GM19351 (cell line): ENCODE measurements around the gene RGS6.

Experiments used
- ATAC-seq: cut with Tn5 transposase; IDR thresholded peaks from one replicate; pipeline ENCODE4 v1.9.1; 2021; ENCODE audit warnings: mild to moderate bottlenecking, moderate library complexity; ENCODE audit not compliant: unreplicated experiment

RGS6 gene

GRCh38 chr14:72142328-72142727, 210.1 kb downstream of the RGS6 start:
- ATAC-seq, result no peak

- ATAC-seq, result no peak
Observed at GRCh38 chr14:72146241-72146640, 214.0 kb downstream of the RGS6 start.

GRCh38 chr14:72154645-72155378, 222.6 kb downstream of the RGS6 start:
- ATAC-seq, result no peak

GRCh38 chr14:72155379-72155993, 223.3 kb downstream of the RGS6 start:
- peak; percentile 64 for ATAC-seq

- ATAC-seq, result no peak
Observed at GRCh38 chr14:72164420-72165228, 232.4 kb downstream of the RGS6 start.

- ATAC-seq, result no peak
Observed at GRCh38 chr14:72165229-72165698, 233.0 kb downstream of the RGS6 start.

DNA sequence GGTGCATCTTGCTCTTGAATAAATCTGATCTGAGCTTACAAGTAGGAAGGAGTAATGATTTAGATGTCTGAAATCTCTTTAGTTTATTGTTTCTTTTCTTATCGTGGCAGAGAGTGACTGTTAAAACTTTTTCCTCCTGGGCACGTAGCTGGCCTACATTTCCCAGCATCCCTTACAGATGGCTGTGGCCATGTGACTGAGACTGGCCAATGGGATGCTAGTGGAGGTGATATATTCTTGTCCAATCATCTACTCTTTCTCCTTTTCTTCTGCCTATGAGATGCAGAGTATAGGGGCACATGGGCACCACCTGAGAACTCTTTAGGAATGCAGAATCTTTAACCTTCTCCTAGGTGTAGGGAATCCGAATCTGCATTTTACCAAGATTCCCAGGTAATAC, 237.3 kb downstream of the RGS6 start:
- ATAC-seq, result no peak

GRCh38 chr14:72172049-72172448, 239.8 kb downstream of the RGS6 start:
- ATAC-seq, result no peak

DNA sequence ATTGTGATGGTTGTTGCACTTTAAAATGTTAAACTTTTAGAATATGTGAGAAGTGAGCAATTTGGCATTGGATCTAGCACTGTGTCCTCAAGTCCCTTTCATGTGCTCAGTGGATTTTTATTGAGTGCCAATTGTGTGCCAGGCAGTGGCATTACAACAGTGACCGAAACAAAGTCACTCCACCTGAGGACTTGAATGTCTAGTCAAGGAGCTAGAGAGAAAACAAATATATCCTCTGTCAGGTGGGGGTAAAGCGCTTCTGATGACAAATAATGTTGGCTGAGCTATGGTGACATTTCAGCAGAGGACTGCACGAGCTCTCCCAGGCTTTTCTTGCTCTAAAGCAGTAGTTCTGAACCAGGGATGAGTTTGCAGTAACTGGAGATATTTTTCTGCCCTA, 240.4 kb downstream of the RGS6 start:
- no peak for ATAC-seq

- no peak for ATAC-seq
Observed at GRCh38 chr14:72173038-72173720, 240.9 kb downstream of the RGS6 start.

GRCh38 chr14:72177251-72177650, 245.0 kb downstream of the RGS6 start:
- no peak for ATAC-seq

DNA sequence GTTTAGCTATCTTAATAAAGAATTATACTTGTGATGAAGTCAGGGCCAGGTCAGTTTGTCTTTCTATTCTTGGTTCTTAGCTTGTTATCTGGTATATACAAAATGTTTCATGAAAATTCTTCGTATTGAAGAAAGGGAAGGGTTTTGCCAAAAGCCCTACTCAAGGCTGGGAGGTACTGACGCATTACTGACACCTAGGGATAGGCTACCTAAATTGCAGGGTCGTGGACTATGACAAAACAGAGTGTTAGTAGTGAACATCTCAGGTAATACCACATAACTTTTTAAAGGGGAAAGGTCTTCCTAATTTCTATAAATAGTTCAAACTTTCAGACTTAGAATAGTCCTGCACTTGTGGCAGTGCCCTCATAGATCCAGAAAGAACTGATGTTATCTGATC, 246.3 kb downstream of the RGS6 start:
- ATAC-seq, result no peak

- ATAC-seq, result no peak
Observed at GRCh38 chr14:72182708-72183432, 250.6 kb downstream of the RGS6 start.

GRCh38 chr14:72183631-72184030, 251.4 kb downstream of the RGS6 start:
- ATAC-seq, result no peak

DNA sequence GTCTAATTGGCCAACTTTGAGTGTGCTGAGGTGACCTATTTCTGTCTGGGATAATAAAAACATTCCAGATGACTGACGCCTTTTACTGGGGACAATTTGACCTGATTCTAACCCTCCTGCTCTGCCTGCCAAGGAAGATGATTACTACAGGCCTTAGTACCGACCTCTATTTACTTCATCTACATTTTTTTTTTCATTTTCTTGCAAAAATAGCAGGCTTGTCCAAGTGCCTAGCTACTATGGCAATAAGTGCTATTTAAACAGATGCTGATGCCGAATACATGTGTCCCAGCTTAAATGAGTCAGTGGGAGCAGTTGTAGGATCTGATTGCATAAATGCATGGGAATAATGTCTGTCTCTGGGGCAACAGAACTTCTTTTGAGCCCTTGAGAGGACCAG, 254.3 kb downstream of the RGS6 start:
- no peak for ATAC-seq

DNA sequence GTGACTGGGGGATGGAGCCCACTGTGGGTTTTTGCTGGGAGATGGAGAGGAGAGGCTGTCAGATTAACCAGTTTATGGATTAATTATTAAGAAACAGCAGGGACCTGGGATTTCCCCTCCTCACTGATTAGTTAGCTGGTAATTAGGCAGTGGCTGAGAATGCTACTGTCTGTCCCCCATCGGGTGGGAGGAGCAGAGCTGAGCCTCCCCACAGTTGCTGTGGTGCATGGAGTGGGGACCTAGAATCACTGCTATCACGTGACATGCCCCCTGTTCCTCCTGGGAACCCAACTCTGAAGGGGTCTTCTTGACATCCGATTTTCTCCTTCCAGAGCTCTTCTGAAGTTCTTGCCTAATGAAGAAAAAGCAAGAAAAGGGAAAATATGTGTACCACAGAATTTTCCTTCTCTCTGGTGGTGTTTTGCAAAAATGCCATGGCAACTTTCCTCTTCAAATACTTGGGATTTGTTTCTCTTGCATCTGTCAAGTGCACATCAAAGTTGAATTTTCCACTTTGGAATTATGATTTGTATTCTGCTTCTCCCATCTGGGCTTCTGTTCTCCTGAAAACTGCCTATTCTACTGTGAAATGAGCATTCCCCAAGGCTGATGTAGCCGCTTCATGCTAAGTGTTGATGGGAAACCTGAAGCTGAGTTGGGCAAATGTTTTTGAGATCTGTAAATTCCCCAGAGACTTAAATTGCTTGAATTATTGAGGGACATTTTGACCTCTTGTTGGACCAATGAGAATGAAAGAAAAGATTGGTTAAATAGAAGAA, 264.2 kb downstream of the RGS6 start:
- ATAC-seq, result no peak

GRCh38 chr14:72201645-72202044, 269.4 kb downstream of the RGS6 start:
- no peak for ATAC-seq

DNA sequence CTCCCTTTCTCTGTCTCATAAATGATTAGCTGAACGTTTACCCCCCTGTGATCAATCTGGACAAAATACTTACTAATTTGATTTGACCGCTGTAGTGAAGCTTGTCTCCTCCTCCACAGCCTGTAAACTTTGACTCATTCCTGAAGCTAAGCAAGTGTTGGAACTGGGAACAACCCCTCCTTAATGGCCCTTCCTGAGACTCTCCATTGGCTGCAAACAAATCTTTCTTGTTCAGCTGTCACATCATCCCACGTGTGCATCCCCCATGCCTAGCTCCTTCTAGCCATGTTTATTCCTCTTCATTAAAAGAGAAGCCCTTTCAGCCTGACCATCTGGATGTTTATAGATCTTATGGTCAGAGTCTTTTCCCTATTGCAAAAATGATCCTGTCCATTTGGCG, 281.2 kb downstream of the RGS6 start:
- ATAC-seq, result no peak

DNA sequence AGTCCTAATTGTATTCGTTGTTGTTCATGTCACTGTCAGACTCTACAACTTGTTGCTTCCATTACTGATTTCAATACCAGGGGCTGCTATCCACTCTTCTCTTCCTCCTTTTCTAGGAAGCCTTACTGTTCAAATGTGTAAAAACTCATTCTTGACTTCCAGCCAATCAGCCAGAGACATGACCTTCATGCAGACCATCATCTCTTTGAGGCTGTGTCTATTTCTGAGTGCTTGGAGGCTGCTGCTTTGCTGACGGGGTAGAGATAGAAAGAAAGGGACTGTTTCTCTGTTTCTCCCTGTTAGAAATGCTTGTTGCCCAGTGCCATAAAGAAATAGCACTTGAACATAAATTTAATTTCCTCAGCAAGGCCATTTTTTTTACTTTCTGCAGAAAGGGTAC, 282.9 kb downstream of the RGS6 start:
- ATAC-seq, result no peak

- ATAC-seq, result no peak
Observed at GRCh38 chr14:72217135-72217534, 284.9 kb downstream of the RGS6 start.
